GM19025 (cell line): Measurements from ENCODE around the gene SLC66A2.
A peak's percentile ranks its signal among the peaks of the same experiment; 100 is the strongest.
"Not testable (repeated sequence)": the region's sequence is repeated elsewhere in the genome, so short reads cannot be mapped to it uniquely, and the experiment has no call there.

Experiments
- ATAC-seq: cut with Tn5 transposase; IDR thresholded peaks from one replicate; pipeline ENCODE4 v1.9.1; 2021; ENCODE audit warnings: mild to moderate bottlenecking, low read depth, moderate library complexity; ENCODE audit not compliant: unreplicated experiment

SLC66A2 gene

DNA sequence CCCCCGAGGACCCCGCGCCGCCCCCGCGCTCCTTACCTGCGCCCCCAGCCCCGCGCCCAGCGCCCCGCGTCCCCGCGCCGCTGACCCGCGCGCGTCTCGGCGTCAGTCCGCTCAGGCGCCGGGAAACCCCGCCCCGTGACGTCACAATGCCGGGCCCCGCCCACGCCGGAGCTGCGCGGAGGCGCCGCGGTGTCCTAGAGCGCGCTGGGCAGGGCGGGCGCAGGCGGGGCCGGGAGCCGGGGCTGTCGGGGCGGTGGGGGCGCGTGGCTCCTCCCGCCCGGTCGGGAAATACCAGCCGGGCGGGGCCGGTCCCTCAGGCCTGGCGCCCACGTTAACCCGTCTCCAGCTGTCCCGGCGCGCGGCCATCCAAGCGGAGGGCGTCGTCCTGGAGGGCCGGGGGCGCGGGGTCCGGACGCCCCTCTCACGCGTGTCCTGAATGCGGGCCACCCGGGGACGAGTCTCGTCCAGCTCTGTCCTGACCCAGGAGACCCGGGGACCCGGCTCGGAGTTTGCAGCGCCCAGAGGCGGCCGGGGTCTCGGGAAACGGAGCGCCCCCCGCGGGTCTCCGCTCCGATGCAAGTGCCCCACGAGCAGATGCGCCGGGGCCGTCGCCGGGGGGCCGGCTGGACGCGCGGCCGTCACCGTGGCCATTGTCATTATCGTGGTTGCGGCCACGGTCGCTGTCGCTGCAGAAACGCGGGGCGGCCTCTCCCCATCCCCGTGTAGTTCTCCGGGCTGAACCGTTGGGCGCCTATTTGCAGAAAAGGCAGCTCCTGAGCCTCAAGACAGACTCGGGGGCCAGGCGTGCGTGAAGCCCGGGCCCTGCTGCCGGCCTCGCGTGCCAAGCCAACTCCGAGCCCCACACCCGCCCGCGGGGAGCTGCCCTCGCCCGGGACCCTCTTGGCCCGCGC is at the start of gene SLC66A2:
Gene SLC66A2 (minus strand): TSS at position 109 of the 911 bp plus-strand sequence. CDS start 727 bp downstream, outside the sequence.
- ATAC-seq = peak; percentile 84

DNA sequence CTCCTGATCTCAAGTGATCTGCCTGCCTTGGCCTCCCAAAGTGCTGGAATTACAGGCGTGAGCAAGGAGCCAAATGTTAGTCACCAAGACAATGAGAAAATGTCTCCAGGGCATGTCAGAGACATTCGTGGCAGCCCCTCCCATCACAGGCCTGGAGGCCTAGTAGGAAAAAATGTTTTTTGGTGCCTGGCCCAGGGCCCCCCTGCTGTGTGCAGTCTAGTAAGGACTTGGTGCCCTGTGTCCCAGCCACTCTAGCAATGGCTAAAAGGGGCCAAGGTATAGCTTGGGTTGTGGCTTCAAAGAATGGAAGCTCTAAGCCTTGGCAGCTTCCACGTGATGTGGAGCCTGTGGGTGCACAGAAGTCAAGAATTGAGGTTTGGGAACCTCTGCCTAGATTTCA is 49.4 kb upstream of the SLC66A2 start:
- no peak for ATAC-seq

DNA sequence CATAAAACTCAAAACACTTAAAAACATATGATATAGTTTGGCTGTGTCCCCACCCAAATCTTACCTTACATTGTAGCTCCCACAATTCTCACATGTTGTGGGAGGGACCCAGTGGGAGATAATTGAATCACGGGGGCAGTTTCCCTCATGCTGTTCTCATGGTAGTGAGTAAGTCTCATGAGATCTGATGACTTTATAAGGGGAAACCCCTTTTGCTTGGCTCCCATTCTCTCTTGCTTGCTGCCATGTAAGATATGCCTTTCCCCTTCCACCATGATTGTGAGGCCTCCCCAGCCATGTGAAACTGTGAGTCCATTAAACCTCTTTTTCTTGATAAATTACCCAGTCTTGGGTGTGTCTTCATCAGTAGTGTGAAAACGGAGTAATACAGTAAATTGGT is 48.2 kb upstream of the SLC66A2 start:
- ATAC-seq = not testable (repeated sequence)

DNA sequence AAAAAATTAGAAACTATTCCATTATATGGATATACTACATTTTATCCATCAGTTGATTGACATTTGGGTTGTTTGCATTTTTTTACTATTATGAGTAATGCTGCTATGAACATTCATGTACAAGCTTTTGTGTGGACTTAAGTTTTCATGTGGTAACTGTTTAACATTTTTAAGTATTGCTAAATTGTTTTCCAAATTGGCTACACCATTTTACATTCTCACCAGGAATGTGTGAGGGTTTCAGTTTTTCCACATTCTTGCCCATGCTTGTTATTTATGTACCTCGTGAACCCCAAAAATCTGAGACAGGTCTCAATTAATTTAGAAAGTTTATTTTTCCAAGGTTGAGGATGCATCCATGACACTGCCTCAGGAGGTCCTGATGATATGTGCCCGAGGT is 40.0 kb upstream of the SLC66A2 start:
- ATAC-seq = no peak

DNA sequence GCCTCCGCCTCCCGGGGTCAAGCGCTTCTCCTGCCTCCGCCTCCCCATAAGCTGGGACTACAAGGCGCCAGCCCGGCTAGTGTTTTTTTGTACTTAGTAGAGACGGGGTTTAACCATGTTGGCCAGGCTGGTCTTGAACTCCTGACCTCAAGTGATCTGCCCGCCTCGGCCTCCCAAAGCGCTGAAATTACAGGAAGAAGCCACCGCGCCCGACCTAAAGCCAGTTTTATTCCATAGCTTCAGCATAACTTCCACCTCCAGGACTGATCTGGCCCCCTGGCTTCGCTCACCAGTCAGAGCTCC is 37.7 kb upstream of the SLC66A2 start:
- ATAC-seq = no peak

DNA sequence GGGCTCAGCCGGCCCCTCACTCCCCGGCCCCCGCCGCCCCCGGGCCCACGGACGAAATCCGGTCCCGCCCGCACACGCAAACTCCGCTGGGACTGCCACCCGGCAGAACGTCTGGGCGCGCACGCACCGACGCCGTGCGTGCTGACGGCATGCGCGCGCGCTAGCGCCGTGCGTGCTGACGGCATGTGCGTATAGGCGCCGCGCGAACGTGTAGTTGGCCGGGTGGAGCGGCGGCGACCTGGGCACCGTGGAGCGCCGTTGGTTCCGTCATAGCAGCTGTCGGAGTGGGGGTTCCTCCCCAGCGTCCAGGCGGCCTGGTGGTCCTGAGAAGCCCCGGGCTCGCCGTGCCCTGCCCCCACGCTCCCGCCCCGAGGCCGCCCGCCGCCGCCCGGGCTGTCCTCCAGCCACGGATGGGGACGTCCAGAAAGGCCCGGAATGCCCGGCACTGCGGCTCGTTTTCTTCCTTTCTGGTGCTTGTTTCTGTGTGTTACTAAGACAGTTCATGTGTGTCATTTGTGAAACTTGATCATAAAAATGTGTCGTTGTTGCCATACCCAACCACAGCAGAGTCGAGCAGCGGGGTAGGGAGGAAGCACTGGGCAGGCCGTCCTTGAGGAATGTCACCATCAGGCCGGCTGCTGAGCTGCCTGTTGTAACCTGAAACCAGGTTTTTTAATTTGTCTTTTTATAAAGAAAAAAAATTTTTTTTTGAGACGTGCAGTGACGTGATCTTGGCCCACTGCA is 37.2 kb upstream of the SLC66A2 start, which contains the start of gene TXNL4A:
Gene TXNL4A (minus strand): TSS at position 113 of the 744 bp plus-strand sequence. CDS start 171 bp downstream, outside the sequence.
- ATAC-seq = peak; percentile 93

DNA sequence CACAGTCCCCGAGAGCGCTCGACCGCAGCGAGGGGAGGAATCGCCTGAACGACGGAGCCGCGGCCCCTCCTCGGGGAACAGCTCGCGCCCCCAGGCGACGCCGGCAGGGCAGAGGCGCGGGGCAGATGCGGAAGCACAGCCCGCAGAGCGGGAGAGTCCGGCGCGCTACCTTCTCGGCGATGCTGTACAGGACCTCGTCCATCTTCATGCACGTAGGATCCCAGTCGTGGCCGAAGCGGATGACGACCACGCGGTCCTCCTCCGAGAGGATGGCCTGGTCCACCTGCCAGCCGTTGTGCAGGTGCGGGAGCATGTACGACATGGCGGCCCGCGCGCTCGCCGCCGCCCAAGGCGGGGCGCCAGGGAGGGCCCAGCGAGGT is 36.6 kb upstream of the SLC66A2 start:
- ATAC-seq = peak; percentile 55

DNA sequence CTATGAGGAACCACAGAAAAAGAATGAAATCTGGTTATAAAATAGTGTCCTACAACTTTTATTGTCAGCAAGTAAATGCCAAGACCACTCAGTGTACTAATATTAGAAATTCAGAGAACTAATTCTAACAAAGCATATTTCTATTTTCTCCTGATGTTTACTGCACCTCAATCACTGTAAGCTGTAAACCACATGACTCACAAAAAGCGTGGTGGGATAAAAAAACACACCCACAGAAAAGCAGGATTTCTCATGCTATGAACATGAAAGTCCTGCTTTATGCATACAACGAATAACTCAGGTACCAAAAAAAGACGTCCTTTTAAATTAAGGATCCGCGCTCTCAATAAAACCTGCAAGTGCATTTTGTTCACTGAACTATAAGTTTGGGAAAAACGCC is 36.1 kb upstream of the SLC66A2 start:
- no peak for ATAC-seq

DNA sequence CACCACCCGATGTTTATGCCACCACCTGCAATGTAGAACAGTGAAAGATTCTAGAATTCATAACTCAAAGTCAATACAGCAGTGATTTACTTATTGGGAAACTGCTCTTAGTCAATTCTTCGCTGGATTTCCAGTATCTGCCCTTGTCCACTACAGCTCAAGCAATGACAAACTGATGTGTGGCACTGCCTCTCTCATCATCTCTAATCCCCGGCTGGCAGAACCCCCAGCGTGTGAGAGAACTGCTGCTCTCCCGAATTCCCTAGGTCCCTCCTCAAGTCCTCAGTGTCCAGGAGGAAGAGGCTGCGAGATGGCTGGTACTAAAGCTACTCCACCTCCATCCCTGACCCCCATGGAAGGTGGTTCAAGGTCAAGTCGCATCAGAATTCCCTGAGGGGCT is 35.3 kb upstream of the SLC66A2 start:
- no peak for ATAC-seq

DNA sequence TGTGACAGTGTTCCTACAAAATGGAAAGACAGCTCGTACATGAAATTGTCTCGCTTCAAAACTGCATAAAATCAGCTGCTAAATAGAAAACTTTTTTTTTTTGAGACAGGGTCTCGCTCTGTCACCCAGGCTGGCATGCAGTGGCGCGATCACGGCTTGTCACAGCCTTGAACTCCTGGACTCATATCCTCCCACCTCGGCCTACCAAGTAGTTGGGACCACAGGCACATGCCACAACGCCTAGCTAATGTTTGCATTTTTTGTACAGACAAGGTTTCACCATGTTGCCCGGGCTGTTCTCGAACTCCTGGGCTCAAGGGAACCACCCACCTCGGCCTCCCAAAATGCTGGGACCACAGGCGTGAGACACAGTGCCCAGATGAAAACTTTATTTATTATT is 33.7 kb upstream of the SLC66A2 start:
- ATAC-seq = no peak

DNA sequence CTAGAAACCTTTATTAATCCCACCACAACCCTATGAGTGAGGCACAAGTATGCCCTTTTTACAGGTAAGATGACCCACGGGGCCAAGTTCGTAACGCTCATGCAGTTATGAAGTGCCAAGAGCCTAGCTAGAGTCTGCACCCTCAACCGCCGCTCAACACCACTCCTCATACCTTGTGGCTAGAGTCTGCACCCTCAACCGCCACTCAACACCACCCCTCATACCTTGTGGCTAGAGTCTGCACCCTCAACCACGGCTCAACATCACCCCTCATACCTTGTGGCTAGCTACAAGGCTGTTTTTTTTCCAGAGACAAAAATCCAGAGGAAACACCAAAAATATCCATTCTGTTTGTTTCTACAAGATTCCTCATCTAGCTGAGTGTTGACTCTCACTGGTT is 32.3 kb upstream of the SLC66A2 start:
- no peak for ATAC-seq

DNA sequence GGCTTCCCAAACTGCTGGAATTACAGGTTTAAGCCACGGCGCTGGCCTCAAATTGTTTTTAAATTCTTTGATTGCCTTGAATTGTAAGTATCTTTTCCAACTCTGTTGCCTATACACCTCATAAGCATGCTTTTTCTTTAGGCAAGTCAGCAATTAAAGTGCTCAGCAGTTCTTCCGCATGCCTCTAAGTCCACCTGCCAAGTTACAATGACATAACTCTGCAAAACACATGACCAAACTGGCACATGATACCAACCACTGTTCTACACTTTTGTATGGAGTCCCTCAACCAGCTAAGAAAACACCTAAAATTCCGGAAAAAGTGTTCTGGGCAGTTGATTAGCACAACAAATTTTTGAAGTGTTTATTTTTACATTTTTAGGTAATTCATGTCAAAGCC is 31.8 kb upstream of the SLC66A2 start:
- ATAC-seq = no peak

DNA sequence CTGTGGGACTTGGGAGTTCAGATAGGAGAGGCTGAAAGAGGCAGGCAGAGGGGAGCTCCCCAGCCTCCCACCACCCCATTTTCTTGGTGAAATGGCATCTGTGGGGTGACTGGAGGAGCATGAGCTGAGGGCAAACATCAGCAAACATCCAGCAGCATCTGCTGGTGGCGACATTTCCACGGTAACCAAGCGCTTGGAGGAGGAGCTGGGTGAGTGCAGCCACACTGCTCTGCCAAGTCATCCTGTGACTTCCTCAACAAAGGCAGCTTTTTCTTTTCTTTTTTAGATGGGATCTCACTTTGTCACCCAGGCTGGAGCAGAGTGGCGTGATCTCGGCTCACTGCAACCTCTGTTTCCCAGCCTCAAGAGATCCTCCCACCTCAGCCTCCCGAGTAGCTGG is 31.3 kb upstream of the SLC66A2 start:
- ATAC-seq = no peak

DNA sequence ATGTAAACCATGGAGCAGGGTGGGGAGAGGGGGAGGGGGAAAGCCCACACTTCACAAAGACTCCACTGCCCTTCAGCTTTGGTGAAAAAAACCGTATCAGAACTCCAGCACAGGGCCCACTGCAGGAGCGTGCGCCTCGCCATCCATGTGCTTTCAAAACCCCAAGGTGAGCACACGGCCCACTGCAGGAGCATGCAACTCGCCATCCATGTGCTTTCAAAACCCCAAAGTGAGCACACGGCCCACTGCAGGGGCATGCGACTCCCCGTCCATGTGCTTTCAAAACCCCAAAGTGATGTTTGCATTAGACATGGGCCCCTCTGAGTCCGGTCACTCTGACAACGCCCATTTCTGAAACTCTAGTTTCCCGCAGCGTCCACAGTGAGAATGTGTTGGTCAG is 29.1 kb upstream of the SLC66A2 start:
- no peak for ATAC-seq

DNA sequence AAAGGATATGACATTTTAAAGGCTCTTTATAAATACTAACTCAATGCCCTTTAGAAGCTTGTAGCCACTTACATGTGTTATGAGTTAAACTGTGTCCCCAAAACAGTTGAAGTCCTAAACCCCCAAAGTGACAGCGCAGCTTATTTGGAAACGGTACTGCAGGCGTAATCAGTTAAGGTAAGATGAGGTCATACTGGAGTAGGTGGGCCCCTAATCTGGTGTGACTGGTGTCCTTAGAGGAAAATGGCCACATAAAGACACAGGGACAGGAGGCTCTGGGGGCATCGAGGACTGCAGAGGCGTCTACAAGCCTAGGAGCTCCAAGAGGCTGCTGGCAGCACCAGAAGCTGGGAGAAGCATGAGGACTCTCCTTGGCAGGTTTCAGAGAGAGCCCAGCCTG is 28.4 kb upstream of the SLC66A2 start:
- no peak for ATAC-seq

DNA sequence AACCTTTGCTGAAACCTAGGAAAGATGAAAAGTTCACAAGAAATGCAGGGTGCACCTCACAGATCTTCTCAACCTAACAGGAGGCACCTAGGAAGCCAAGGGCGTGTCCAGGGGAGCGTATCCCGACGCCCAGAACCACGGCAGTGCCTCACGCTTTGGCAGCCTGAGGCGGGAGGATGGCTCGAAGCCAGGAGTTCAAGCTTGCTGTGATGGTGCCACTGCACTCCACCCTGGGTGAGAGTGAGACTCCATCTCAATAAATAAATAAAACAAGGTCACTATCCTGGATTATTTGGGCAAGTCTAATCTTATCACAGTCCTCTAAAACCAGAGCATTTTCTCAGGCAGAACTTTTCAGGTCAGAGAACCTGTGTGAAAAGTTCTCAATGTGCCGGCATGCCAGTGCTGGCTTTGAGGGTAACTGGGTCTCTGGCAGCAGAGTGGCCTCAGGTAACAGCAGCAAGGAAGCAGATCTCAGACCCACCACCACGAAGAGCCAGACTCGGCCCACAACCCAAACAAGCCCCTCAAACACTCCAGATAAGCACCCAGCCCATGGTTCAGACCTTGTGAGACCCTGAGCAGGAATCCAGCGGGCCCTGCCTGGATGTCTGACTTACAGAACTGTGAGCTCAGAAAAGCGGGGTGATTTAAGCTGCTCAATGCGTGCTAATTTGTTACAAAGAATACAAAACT is 24.7 kb upstream of the SLC66A2 start:
- no peak for ATAC-seq

DNA sequence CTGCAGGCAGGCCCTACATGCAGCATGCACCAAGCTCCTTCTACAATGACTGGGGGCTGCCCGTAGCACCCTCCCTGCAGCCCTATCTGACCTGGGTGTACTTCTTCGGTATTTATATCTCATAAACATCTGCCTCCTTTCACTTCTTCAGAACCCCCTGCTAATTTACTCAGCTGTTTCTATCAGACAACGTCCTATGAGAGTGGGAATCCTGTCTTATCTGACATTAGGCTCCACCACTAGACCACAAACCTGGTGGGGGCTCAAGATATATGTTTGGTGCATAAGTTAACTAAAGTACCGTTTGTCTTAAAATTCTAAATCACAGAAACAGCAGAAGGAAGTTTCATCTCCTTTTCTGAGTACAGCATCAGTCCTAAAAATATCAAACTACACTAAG is 23.6 kb upstream of the SLC66A2 start:
- ATAC-seq = no peak

DNA sequence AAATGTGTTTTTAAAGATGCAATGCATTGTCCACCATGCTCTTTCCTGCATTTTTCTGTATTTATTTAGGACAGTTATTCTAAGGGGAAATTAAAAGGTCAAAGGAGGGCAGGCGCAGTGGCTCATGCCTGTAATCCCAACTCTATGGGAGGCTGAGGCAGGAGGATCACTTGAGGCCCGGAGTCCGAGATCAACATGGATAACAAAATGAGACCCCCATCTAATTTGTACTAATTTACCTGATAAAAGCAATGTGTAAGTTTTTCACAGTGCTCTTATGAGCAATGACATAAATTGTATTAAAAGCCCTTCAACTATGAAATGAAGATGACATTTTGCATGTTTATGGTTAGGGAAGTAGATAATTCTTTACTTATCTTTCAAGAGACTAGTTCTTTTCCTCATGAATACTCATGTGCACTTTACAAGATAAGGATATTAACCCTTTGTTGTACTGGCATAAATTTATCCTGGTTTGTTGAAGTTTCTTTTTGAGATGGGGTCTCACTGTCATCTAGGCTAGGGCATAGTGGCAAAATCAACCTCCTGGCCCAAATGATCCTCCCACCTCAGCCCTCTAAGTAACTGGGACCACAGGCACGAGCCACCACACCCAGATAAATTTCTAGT is 22.7 kb upstream of the SLC66A2 start:
- ATAC-seq = no peak

DNA sequence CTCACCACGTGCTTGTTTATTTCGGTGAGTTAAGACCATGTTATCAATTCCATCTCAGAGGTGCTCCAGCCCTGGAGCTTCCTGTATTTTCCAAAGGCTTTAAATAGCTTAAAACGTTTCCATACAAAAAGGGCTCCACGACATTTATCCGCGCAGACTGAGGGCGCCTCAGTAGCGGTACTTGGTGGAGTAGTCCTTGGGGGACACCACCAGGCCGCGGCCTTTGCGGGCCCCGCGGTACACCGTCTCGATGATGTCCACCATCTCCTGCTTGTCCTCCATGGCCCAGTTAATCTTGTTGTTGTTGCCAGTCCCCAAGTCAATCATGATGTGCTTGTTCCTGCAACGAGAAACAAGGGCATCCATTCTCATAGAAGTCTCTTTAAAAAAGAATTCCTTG is 22.1 kb upstream of the SLC66A2 start:
- no peak for ATAC-seq

DNA sequence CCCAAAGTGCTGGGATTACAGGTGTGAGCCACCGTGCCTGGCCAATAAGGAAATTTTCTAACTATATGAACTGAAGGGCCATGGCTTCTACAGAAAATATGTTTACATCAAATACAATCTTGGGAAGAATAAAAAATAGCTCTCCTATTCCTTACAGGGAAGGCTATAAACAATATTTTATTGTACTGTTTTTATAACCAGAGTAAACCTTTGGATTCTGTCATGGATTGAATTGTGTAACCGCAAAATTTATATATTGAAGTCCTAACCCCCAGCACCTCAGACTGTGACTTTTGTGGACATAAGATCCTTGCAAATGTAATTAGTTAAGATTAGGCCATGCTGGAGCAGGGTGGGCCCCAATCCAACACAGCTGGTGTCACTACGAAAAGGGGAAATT is 21.3 kb upstream of the SLC66A2 start:
- ATAC-seq = no peak

DNA sequence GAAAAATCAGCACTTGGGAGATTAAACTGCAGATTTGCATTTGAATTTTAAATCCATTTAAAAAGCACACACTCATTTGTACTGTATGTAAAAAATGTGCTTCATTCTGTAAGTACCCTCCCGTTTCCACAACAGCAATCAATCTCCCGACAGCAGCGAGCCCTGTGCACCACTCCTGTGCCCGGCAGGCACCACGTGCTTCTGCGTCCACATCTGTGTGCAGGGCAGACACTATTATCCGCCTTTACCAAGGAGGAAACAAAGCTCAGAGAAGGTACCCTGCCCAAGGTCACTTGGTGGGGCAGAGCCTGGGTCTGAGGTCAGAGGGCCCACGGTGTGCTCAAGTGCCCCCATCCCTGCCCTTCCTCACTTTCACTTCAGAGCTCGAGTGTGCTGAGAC is 20.5 kb upstream of the SLC66A2 start:
- no peak for ATAC-seq
